Lung (tissue), 12 donors: ENCODE measurements around the gene MLF1. TPM values are rescaled to one million over a fixed set of nuclear protein-coding genes. Genes with fewer than 3 reads are reported as not detected.

ENCODE experiments used
- ATAC-seq: fragments of 200-7000 bp; cut with Tn5 transposase; one replicate; pipeline ENCODE4 v1.9.1; 2020; ENCODE audit warnings: moderate number of reproducible peaks; ENCODE audit not compliant: insufficient read depth, low FRiP score
- DNase-seq, 3 donors: peaks; one replicate each; pipeline ENCODE4 v3.0.0-alpha.2; 2013 to 2017
- H3K27ac ChIP-seq, 2 donors: one replicate each; pipeline ENCODE4 v1.5.1; 2013; ENCODE audit warnings: mild to moderate bottlenecking in 2 of 2, moderate library complexity in 2 of 2, control low read depth in 1 of 2, inconsistent platforms in 1 of 2, low read depth in 1 of 2, low read length in 1 of 2
- H3K27me3 ChIP-seq, 3 donors: one replicate each; pipeline ENCODE4 v1.5.1; 2013; ENCODE audit warnings: low read length in 2 of 3; ENCODE audit not compliant: control insufficient read depth in 3 of 3, insufficient read depth in 3 of 3
- H3K36me3 ChIP-seq, 4 donors: one replicate each; pipeline ENCODE4 v1.5.1; 2013; ENCODE audit warnings: low read length in 4 of 4, mild to moderate bottlenecking in 1 of 4, moderate library complexity in 1 of 4; ENCODE audit not compliant: control insufficient read depth in 4 of 4, insufficient read depth in 4 of 4
- H3K4me1 ChIP-seq, 5 donors: one replicate each; pipeline ENCODE4 v1.5.1; 2013; ENCODE audit warnings: low read length in 5 of 5, mild to moderate bottlenecking in 2 of 5, moderate library complexity in 1 of 5; ENCODE audit not compliant: control insufficient read depth in 5 of 5, insufficient read depth in 5 of 5
- H3K4me3 ChIP-seq: one replicate; pipeline ENCODE4 v1.5.1; 2013; ENCODE audit warnings: mild to moderate bottlenecking, control low read depth, moderate library complexity
- H3K9ac ChIP-seq, 2 donors: one replicate each; pipeline ENCODE4 v1.5.1; 2013; ENCODE audit warnings: low read length in 2 of 2, control low read depth in 1 of 2; ENCODE audit not compliant: insufficient read depth in 1 of 2
- H3K9me3 ChIP-seq, 4 donors: one replicate each; pipeline ENCODE4 v1.5.1; 2013; ENCODE audit warnings: low read length in 3 of 4, mild to moderate bottlenecking in 1 of 4, moderate library complexity in 1 of 4; ENCODE audit not compliant: control insufficient read depth in 4 of 4, insufficient read depth in 3 of 4
- WGBS, 2 donors: extraction: QIAGEN DNeasy Blood & Tissue Kit; methylation state at CpG; one replicate each; pipeline ENCODE4 v1.1.7; 2013; 5-methylcytosine and 5-hydroxymethylcytosine counted together
- polyA plus RNA-seq, 2 donors: library from polyadenylated mRNA; stranded (reverse); fragments of 200-250 nt; gene quantifications; one replicate each; pipeline ENCODE4 v1.2.1, GENCODE V29; 2013
- total RNA-seq, 2 donors: library from RNA; depleted of rRNA in 1 of 2; stranded (reverse); fragments of >200 nt in 1 of 2; gene quantifications; one replicate each; pipeline ENCODE4 v1.2.1, GENCODE V29; 2014 to 2021
- TF ChIP-seq, protein P1 (sequence below): IDR thresholded peaks from 2 replicates; pipeline ENCODE4 v1.5.1; 2012; ENCODE audit warnings: mild to moderate bottlenecking; ENCODE audit errors: control extremely low read depth, extremely low read depth
- donor health status: control.
- donor health status: control.
- donor health status: Bipolar disorder and iron deficiency.
- donor health status: healthy.
- donor health status: DM: yes; HTN: yes; CAD: no.

The MLF1 gene
- total and polyA plus RNA-seq, 4 donors: 12.7 to 35.3 (median 26.0) TPM

DNA sequence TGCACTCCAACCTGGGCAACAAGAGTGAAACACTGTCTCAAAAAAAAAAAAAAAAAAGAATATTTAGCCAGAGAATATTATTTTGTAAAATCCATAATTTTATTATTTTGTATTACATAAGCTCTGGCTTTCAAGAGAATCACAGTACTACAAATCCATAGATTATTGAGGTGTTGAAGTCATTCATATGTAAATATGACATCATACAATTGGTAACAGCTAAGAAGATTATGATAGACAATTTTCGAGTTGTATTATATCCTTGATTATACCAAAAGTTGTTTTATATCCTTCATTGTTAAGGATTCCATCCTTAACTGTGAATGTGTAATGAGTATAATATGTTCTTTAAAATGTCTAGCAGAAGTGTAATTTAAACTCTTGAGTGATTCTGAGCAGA is 3.7 kb downstream of the MLF1 start:
- 76 to 87% methylated on average over 1 of the region's 1 CpG for WGBS, 2 donors
- H3K9ac ChIP-seq: no peak overlapping the region
- ATAC-seq: no peak

DNA sequence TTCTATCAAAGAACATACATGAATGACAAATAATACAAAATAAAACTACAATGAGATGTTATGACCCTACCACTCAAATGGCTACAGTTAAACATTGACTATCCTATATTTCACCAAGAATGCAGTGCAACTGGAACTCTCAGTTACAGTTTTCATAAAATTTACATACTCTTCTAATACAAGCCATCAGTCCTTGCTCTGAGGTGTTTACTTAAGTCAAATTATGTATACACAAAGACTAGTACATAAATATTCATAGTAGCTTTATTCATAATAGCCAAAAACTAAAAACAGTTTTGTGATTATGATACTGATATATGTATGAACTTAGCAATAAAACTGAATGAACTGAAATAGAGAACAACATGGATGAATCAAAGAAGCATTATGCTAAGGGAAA is 19.2 kb downstream of the MLF1 start:
- no peak for ATAC-seq
- TF ChIP-seq, protein P1, sequence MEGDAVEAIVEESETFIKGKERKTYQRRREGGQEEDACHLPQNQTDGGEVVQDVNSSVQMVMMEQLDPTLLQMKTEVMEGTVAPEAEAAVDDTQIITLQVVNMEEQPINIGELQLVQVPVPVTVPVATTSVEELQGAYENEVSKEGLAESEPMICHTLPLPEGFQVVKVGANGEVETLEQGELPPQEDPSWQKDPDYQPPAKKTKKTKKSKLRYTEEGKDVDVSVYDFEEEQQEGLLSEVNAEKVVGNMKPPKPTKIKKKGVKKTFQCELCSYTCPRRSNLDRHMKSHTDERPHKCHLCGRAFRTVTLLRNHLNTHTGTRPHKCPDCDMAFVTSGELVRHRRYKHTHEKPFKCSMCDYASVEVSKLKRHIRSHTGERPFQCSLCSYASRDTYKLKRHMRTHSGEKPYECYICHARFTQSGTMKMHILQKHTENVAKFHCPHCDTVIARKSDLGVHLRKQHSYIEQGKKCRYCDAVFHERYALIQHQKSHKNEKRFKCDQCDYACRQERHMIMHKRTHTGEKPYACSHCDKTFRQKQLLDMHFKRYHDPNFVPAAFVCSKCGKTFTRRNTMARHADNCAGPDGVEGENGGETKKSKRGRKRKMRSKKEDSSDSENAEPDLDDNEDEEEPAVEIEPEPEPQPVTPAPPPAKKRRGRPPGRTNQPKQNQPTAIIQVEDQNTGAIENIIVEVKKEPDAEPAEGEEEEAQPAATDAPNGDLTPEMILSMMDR: no peak
- no peak overlapping the region for H3K4me3 ChIP-seq

More for the DNA sequence above, 3.7 kb downstream of the MLF1 start:
- H3K4me3 ChIP-seq: no peak overlapping the region
- TF ChIP-seq, protein P1: no peak
- peaks cover 0 to 12% (median 5%) of the 10 kb centered on the region in 5 donors for H3K4me1 ChIP-seq
- H3K27ac ChIP-seq: no peak overlapping the region
- no peaks in the 10 kb centered on the region for H3K9me3 ChIP-seq
- no peak for DNase-seq
- no peaks in the 10 kb centered on the region for H3K27me3 ChIP-seq
- H3K36me3 ChIP-seq: no peaks in the 10 kb centered on the region

DNA sequence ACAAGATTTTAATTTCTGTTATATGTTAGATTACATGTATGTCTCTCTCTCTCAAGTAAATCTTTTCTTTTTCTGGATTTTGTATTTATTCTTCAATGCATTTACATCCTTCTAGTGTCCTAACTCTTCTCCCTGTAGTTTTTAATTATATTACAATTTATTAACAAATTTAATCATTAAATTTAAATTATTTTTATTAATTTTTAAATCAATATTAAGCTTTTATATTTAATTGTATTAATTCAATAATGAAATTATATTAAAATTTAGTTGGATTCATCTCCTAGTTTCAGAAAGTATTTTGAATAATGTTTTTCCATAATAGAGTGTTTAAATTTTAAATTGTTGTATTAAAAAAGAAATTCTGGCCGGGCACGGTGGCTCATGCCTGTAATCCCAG is 29.8 kb downstream of the MLF1 start:
- Histone ChIP-seq H3K9ac (no peak overlapping the region), H3K4me1 (no peaks in the 10 kb centered on the region), H3K36me3 (peaks cover 2 to 11% (median 6%) of the 10 kb centered on the region in 4 donors), H3K27me3 (no peaks in the 10 kb centered on the region), H3K27ac (no peak overlapping the region), H3K4me3 (no peak overlapping the region), H3K9me3 (no peaks in the 10 kb centered on the region)
- 97 to 100% methylated on average over 2 of the region's 2 CpGs for WGBS, 2 donors
- ATAC-seq (no peak), DNase-seq (no peak)
- TF ChIP-seq, protein P1: no peak

More for the DNA sequence above, 19.2 kb downstream of the MLF1 start:
- no peak overlapping the region for H3K27ac ChIP-seq
- peaks cover 0 to 3% (median 0%) of the 10 kb centered on the region in 5 donors for H3K4me1 ChIP-seq
- DNase-seq: no peak
- no peaks in the 10 kb centered on the region for H3K36me3 ChIP-seq
- H3K9ac ChIP-seq: no peak overlapping the region
- no peaks in the 10 kb centered on the region for H3K9me3 ChIP-seq
- H3K27me3 ChIP-seq: no peaks in the 10 kb centered on the region

DNA sequence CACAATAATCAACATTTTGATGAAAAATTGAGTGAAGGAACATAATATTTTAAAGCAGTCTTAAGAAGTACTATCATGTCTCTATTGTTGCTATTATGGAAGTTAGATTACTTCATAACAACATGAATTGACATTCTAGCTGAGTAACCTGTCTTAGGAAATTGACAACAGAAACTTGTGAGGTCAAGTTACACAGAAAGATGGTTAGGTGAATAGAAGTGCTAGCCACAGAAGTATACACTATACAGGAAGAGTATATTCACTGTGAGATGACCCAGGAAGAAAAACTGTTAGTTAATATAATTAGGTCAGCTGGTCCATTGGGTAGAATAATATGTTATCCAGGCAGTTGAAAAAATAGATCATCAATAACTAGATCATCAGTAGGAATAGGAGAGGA is 31.2 kb downstream of the MLF1 start:
- no peak overlapping the region for H3K9ac ChIP-seq
- no peaks in the 10 kb centered on the region for H3K4me1 ChIP-seq
- peaks cover 2 to 11% (median 6%) of the 10 kb centered on the region in 4 donors for H3K36me3 ChIP-seq
- no peaks in the 10 kb centered on the region for H3K27me3 ChIP-seq
- no peak for DNase-seq
- no peak for ATAC-seq
- H3K27ac ChIP-seq: no peak overlapping the region
- H3K9me3 ChIP-seq: no peaks in the 10 kb centered on the region
- no peak overlapping the region for H3K4me3 ChIP-seq
- TF ChIP-seq, protein P1: no peak
